ENCODE data around the gene VTI1A.

DNA sequence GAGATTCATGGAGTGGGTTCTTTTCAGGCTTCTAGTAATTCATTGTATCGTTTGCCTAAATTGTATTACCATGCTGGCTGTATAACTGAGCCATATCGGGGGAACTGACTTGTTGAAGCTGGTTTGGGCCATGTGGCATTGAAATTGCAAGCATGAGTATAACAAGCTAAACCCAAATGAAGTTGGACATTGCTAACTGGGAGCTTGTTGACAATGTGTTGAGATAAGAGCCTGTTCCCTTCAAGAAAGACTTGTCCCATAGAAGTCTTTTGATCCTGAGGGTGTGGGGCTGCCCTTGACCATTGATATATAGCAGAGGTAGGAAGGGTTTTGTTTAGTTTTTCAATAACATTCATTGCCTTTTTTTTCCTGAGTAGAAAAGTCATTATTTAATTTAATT is 156.0 kb downstream of the VTI1A start:
- no peak for TF ChIP-seq POLR2A (IDR thresholded peaks at IDR 0.05)
- TF ChIP-seq, protein P1, sequence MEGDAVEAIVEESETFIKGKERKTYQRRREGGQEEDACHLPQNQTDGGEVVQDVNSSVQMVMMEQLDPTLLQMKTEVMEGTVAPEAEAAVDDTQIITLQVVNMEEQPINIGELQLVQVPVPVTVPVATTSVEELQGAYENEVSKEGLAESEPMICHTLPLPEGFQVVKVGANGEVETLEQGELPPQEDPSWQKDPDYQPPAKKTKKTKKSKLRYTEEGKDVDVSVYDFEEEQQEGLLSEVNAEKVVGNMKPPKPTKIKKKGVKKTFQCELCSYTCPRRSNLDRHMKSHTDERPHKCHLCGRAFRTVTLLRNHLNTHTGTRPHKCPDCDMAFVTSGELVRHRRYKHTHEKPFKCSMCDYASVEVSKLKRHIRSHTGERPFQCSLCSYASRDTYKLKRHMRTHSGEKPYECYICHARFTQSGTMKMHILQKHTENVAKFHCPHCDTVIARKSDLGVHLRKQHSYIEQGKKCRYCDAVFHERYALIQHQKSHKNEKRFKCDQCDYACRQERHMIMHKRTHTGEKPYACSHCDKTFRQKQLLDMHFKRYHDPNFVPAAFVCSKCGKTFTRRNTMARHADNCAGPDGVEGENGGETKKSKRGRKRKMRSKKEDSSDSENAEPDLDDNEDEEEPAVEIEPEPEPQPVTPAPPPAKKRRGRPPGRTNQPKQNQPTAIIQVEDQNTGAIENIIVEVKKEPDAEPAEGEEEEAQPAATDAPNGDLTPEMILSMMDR (IDR thresholded peaks at IDR 0.05), result no peak
- no peak for TF ChIP-seq POLR2AphosphoS5 (IDR thresholded peaks at IDR 0.05)

All from breast epithelium (tissue), 3 donors.